Activated CD4-positive, alpha-beta T cell treated with anti-CD3 and anti-CD28 coated beads, Interleukin-2, amount 50 U/mL, for 48 hours (primary cell): Measurements from ENCODE around the gene CEP72.
"Not testable (repeated sequence)": the region's sequence is repeated elsewhere in the genome, so short reads cannot be mapped to it uniquely, and the experiment has no call there.

Source experiments
- DNase-seq, 2 experiments: peaks; one replicate each; pipeline ENCODE4 v3.0.0-alpha.2; 2020

CEP72 gene

GRCh38 chr5:601771-602465, 10.2 kb upstream of the CEP72 start:
- DNase-seq = no peak

DNA sequence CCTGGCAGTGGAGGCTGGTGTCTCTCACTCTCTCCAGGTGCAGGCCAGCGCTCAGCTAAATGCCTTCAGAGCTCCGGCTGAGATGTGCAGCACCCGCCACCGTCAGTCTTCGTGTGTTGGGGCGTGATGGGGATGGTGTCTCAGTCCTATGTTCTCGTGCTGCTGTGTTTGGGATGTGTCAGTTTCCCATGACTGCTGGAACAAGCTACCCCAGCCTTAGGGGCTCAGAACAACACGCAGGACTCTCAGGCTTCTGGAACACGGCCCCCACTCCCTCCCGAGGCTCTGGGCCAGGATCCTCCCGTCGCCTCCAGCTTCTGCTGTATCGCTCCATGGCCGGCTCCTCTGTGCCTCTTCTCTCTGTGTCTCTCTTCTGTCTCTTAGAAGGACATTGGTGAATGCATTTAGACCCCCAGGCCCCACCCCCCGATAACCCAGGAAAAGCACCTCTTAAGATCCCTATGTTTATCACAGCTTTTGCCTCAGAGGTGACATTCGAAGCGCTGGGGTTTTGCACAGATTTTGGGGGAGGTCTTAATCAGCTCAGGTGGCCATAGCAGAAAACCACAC, 9.6 kb upstream of the CEP72 start:
- no peak for DNase-seq

GRCh38 chr5:603081-603998, 8.8 kb upstream of the CEP72 start:
- no peak for DNase-seq

GRCh38 chr5:604391-604831, 7.7 kb upstream of the CEP72 start:
- no peak for DNase-seq

DNA sequence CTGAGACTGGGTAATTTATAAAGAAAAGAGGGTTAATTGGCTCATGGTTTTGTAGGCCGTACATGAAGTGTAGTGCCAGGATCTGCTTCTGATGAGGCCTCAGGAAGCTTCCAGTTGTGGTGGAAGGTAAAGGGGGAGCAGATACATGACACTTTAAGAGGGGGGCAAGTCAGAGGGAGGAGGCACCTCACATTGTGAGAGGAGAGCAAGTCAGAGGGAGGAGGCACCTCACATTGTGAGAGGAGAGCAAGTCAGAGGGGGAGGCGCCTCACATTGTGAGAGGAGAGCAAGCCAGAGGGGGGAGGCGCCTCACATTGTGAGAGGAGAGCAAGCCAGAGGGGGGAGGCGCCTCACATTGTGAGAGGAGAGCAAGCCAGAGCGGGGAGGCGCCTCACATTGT, 7.0 kb upstream of the CEP72 start:
- DNase-seq = not testable (repeated sequence)

- DNase-seq = no peak
Measured at GRCh38 chr5:606061-606460, 6.1 kb upstream of the CEP72 start.

GRCh38 chr5:606526-607399, 5.4 kb upstream of the CEP72 start:
- no peak for DNase-seq

GRCh38 chr5:607541-608428, 4.4 kb upstream of the CEP72 start:
- DNase-seq = no peak

GRCh38 chr5:608429-609370, 3.4 kb upstream of the CEP72 start:
- no peak for DNase-seq

DNA sequence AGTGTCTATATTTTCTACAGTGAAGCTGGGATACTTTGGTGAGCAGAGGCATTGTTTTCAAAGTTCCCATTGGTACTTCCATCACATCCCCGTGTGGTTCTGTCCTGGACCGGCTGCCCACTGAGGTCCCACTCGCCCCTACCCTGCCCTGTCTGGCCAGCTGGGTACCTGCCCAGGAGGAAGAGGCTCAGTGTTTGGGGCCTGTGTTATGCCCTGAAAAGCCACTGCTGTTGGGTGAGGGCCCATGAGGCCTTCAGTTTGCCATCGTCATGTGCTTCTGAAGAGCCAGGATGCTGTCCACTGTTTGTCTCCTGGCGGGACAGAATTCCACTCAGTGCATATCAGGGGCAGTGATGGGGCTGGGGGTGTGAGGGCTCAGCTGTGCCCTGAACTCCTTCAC, 2.6 kb upstream of the CEP72 start:
- no peak for DNase-seq

- DNase-seq = no peak
Measured at GRCh38 chr5:610011-610743, 2.0 kb upstream of the CEP72 start.

GRCh38 chr5:610744-611730, 1.1 kb upstream of the CEP72 start:
- no peak for DNase-seq

- DNase-seq = peak; percentile 29 to 40
Measured at GRCh38 chr5:612498-613424, 621 bp downstream of the CEP72 start.

GRCh38 chr5:616484-617039, 4.4 kb downstream of the CEP72 start:
- DNase-seq = no peak

DNA sequence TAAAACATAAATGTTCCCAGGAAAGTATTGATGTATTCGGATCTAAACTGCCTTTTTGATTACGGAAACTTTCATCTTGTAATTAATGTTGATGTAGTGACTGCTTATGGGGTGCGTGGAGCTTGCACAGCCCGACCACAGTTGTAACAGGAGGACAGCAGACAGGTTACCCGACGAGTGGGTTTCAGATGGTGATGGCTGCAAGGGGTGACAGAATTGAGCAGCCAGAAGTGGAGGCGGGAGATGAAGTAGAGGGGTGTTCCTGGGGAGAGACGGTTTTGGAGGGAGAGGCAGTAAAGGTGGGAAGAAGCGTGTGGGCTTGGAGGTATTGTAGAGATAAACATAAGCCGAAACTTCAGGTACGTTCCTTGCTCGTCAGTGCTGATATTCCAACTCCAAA, 5.8 kb downstream of the CEP72 start:
- no peak for DNase-seq

DNA sequence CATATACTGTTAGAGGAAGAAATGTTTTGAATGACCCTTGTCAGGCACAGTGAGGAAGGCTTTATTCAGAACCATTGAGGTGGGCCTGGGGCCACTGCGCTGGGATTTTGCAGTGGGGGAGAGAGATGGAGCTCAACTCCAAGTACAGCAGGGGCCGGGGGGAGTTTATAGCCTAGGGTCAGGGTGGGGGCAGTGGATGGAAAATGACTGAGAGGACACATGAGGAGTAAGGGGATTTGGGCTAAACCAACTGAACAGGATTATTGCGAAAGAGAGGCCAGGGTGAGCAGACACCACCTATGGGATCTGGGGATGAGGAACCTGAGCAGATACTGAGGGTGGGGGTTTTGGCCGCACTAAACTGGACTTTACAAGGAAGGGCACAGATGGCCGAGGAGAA, 6.3 kb downstream of the CEP72 start:
- no peak for DNase-seq

- no peak for DNase-seq
Measured at GRCh38 chr5:619444-619843, 7.3 kb downstream of the CEP72 start.
